Fibroblast of the conjunctiva (primary cell): ENCODE measurements around the gene TACR1.

ENCODE experiments used
- DNase-seq: peaks from one replicate; pipeline ENCODE4 v3.0.0-alpha.2; 2010; ENCODE audit warnings: low read depth

The TACR1 gene

DNA sequence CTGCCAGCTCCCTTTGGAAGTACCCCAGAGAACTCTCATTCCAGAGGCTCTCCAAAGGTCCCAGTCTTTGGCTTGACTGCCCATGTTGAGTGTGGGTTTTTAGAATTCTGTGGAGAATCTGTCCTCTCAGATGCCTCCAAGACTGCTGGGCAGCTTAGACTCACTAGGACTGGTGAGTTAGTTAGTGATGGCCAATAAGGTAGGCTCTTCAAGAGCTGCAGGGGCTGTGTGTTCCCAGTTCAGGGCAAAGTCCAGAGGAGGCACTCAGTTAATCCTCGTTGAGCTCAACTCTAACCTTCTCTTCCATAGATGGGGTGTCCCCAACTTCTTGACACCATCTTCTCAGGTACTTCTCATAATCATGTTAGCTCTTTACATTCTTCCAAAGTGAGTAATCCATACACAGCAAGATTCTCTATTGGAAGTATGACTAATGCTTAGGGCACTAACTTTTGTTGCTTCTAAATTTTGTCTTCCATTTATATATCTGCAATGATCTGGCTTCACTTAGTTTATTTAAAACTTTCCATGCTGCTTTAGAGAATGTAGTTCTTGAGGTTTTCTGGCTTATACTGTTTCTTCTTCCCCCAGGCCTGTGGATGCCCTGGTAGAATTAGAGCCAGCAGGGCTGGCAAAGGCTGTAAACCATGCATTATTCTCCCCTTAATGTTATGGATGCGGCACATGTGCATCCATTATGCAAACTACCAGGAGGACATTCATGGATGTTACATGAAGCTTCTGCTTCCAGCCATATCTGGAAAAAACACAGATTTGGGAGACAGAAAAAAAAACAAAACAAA lies 151.9 kb downstream of the TACR1 start:
- no peak for DNase-seq

DNA sequence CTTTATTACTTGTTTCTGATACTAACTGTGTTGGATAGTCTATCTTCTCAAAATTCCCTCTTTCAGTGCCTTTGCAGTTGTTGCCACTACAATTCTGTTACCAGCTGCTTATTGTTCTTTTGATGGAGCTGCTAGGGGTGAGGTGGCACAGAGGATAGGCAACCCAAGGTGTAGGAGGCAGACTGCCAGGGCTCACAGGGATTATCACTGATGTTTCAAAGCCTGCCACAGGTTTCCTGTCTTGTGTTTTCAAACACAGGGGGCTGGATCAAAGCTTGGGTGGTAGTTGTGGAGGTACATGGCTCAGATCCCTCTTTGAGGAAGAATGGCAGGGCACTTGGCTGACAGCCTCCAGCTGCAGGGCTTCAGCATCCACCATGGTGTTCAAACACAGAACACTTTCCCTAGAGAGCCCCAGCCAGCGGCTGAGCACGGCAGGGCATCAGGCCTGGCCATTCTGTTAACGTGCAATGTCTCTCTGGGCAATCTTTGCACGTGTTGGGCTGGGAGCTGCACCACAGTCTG lies 153.7 kb downstream of the TACR1 start:
- DNase-seq: no peak

DNA sequence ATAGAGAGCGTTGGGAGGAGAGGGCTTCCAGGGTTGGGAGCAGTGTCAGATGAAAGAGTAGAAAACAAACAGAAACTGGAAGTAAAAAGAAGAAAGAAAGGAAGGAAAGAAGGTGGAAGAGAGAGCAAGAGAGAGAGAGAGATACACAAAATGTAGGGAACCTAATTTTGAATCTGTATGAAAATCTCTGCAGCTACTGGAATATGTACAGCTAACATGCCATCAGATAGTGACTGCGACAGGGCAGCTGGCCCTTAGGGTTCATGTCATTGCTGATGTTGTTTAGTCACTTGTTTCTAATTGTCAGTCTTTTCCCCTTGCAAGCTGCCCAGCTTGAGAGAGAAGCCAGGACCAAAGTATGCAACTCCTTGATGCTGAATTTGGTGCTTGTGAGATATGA lies 155.0 kb downstream of the TACR1 start:
- no peak for DNase-seq

DNA sequence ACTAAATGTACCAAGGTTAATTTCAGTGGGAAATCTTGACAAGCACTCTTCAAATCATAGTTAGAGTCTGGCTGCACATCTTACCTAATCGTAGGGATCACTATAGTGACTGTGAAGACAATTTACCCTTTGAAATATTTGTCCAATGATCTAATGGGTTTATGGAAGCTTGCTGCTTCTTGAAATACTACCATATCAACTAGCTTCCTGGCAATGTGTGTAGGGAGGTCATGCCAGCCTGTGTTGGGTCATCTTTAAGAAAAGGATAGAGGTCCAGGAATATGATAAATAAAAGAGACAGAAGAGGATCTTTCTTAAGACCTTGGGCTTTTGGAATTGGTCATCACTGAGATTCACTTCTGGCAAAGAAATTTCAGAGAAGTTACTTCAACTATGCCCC lies 156.5 kb downstream of the TACR1 start:
- no peak for DNase-seq

DNA sequence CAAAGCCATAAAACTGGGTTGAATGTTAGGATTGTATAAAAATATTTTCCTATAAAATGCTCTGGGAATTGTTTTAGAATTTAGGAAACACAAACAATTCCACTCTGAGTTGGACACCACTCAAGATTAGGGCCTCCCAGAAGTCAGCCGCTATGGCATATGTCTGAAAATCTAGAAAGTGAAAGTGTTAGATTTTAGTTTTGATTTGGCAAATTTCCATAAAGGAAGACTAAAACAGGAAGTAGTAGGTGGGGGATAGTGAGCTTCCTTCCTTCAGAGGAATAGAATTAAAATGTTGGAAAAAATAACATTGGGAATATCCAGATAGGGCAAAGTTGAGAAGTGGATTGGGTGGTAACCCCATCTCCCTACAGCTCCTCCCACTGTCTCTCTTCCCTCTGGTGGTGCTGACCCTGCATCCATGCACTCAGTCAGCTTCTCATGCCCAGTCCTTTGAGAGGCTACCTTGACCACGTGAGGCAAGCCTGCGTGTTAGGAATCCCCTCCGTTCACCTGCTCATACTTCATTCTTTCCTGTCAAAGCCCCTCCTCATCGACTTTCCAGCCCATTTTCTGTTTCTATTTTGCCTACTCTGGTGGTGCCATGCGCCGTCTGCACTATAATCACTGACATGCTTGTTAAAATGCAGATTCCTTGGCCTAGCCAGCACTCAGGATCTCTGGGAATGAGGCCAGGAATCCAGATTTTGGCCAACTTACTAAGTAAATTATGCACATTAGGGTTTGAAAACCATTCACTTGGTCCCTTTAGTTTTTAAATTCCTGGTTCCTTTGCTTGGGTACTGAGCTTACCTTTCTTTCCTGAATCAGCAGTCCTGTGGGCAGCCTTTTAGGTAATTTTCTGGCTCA lies 157.4 kb downstream of the TACR1 start:
- no peak for DNase-seq

DNA sequence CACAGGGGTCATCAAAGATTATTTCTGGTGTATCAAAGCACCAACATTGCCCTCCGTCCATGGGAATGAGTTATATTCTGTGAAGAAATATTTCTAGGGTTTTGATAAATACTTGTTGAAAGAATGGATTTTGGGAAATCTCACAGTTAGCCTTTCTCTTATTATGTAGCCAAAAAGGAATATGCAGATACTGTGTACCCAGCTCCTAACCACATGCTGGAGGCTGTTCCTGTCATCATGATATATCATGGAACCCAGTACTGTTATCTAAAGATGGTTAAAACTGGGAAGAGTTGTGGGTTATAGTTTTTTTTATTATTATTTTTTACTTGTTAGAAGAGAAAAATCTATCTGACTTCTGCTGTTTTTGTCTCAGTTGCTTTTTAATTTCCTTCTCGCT lies 158.1 kb downstream of the TACR1 start:
- no peak for DNase-seq

DNA sequence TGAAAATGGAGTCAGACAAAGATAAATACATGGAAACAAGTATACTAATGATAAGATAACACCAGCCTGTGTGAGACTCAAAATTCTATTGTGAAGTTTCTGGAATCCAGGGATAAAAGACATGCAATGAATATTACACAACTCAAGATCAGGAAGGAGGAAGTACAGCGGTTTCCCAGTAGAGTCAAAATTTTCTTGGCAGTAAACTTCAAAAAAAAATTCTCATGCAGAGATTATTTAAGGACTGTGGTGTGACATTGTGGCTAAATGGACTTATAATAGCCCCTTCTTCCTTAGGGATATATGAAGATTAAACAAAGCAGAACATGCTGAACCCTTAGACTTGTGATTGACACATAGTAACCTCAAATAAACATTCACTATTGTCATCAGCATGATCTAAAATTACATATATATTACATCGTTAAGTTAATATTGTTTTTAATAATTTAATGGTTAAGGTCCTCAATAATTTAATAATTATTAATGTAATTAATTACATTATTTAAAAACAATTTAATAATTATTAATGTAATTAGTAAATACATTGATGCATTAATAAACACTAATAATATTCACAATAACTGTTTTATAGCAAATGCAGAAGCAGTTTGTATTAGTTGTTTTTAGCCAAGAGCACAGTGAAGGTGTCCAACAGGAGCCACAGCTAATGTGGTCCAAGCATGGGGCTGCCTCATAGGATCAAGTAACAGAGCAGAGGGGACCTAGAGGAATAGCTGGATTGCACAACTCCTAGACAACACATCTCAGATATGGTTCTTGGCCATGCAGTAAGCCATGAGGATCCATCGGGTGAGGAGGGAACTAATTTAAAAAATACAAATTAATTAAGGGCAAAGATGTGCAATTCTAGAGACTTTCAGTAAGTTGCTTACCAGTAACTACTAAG lies 163.6 kb downstream of the TACR1 start:
- no peak for DNase-seq

DNA sequence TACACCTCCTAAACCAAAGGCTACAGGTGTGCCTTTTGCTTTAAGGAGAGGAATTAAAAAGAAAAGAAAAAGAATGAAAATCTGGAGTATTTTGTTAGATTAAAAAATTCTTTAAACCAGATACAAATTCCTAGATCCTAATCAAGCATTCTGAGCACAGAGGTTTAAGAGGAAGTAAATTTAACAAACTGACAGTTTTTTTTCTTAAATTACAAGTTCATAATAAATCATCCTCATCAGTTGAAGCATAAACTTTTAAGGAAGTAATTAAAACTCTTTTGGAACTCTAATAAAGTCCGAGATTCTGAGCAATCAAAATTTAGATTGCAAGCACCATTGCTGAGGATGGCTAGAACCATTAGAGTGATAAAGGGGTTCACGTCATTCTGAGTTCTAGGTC lies 165.8 kb downstream of the TACR1 start:
- no peak for DNase-seq

DNA sequence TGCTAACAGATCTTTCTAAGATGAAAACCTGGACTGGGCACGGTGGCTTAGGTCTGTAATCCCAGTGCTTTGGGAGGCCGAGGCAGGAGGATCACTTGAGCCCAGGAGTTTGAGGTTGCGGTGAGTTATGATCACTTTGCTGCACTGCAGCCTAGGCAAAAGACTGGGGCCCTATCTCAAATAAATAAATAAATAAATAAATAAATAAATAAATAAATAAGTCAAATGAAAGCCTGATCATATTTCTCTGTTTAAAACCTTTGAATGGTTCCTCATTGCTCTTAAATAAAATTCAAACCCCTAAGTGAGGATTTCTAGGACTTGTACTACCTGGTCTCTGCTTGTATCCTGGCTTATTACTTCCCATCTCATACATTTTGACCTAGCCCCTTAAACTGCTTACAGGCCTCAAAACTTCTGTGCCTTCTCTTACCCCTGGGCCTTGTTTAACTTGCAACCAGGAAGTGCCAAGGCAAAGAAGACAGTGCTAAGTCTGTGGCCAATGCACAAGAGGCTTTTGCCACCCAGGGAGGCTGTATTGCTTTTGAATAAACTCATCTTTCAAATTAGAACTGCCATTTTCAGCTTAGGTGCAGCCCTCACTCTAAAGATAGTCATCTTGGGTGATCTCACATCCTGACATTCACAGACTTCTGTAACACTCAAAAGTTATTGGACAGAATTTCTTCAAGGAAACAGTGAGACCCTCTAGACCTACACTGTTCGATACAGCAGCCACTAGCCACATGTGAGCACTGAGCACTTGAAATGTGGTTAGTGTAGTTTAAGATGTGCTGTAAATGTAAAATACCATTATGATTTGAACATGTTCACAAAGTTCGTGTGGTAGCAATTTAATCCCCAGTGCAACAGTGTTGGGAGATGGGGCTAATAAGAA lies 167.2 kb downstream of the TACR1 start:
- DNase-seq: no peak

DNA sequence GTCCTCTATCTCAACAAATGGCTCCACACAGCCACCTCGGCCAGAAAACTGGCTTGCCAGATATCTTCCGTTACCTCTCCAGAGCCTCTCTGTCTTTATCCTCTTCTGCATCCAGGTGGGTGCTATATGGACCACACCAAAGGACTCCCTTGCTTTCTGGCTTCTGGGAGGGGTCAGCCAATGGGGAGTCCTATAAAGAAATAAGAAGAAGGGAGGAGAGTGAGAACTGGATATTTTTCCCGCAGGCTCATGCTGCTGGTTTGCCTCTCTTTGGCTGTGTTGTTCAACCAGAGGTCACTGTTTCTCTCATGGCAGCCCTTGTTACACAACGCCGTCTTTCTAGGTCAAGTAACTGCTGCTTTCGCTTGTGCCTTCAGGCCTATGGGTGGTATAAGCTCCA lies 168.1 kb downstream of the TACR1 start:
- no peak for DNase-seq

DNA sequence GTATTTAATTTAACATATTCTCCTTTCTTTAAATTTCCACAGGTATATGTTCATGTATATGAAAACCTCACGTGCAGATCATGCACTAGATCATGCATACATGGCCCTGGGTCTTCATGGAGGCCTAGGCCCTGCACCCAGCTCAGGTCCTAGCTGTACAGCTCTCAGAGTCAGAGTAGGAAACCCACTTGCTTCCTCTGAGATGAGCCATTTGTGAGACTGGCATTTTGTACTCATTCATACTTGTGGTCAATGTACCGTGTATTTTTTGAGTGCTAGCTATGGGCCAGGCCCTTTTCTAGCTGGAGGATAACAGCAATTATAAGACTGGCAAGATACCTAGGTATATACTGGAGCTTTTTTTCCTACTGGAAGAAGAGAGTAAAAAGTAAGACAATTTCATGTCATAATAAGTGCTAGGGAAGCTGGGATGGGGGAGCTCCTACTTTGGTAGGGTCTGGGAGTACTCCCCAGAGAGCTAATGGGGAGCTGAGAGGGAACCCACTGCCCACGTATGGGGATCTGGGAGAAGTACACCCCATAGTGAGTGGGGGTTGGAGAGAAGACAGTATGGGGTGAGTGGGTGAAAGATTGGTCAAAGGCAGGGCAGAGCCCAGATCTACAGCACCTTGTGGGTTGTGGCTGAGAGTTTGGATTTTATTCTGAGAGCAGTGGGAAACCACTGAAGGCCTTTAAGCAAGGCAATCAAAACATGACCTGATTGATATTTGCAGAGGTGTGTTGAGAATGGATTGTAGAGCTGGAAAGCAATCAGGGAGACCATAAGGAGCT lies 168.9 kb downstream of the TACR1 start:
- DNase-seq: no peak

DNA sequence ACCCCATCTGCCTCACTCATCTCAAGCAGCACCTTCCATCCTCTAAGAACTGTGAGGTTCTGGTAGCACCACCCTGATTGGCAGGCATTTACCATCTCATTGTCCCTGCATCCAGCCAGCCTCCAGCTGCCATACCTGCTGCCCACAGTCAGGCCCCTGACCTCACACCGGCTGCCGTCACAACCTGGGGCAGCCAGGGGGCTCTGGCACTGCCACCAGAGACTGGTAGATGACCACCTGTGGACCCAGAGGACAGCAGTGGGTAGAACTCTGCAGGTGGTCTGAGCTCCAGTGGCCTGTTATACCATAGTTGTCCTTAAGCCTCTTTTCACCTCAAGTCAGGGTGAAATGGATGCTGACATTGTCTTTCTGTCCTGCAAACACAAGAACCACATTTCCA lies 171.4 kb downstream of the TACR1 start:
- no peak for DNase-seq

DNA sequence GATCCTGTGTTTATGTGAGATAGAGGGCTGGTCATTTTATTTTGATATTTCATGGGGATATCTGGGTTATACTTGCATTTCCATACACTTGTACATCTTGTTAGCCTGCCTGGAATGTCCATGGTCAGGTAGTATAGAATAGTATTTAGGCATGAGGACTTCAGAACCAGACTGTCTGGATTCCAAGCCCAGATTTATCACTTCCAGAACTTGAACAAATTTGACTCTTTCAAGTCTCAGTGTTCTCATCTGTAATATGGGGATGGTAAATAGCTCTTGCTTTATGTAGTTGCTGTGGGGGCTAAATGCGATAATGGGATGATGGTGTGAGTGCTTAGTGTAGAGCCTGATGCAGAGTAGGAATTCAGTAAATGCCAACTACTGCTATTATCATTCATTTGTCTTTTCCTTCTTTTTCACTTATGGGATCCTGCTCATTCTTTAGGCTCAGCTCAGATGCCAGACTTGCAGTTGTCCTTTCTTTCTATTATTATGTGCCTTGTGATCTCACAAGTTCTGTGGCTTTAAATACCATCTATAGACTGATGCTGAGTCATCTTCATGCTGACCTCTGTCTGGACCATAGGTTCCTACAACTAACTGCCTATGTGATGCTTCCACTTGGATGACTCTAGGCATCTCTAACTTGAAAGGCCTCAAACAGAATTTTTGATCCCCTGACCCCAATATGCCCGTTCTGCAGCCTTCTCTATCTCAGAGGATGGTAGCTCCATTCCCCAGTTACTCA lies 173.5 kb downstream of the TACR1 start:
- DNase-seq: no peak

DNA sequence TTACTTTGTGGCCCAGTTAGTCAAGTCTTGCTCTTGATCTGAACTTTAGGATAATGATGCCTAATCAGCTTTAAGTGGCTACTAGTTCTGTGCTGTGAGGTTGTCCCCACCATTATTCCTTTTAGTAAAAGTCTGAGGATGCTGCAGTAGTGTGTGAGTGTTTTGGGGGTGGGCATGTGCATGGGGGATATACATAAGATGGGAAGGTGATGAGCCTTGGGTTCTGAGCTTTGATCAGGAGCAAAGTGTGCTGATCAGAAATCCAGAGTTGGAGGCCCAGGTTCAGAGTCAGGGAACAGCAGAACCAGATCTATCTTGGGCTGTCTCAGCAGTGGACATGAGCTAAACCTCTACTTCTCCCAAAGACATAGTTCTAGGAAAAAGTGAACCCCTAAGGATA lies 174.1 kb downstream of the TACR1 start:
- no peak for DNase-seq

DNA sequence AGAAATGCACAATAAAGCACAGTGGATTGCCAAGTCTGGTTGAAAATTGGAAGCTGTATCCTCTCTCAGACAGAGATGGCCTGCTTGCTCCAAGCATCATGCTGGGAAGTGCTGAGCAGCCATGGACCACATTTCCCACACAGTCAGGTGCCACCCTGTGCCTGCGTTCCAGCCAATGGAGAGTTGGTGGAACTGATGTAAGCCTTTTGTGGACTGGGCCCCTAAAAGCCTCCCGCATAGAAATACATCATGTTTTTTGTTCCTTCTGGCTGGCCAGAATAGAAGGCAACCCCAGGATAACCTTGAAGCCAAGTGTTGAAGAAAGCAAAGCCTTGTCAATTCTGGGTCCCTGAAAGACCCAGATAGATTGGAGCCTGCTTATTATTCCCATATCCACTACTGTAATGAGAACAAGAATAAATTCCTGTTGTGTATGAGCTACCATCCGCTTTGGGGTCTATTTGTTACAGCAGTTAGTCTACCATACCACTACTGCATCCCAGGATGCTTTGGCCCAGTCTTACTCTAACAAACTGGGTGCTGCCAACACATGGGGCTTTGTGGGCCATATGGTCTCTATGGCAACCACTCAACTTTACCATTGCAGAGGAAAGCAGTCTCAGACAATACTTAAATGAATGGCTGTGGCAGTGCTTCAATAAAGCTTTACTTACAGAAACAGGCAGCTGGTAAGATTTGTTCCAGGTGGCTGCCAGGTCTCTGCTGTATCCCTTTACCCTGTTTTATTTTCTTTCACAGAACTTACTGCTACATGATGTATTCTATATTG lies 175.5 kb downstream of the TACR1 start:
- DNase-seq: no peak

DNA sequence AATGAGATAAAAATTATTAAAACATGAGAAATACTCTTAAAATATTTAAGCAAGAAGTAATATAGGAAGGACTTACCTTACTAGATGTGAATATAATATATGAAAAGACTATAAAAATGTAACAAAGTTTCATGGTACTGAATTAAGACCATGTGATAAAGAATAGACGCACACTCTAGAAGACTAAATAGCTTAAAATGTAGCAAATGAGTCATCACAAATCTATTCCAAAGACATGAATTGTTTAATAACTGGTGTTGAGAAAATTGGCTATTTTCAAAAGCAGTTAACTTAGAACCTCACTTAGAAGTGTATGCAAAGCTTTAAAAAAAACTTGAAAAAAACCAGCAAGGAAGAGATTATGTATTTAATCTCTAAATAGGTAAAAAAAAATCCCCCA lies 176.8 kb downstream of the TACR1 start:
- DNase-seq: no peak

DNA sequence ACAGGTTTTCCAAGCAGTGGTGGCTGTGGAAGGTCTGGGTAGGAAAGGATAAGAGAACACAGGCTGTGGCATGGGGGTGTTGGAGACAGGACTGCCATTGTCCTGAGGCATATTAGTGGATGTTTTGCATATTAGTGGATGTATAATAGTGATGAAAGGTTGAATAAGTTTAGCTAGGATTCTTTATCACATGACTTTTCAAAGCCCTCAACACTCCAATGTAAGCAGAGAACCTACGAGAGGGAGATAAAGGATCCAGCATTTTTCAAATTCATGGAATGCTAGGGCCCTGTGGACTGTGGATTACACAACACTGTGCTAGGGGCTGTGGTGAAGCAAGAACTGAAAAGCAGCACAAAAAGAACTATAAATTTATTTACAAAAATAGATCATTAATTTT lies 177.6 kb downstream of the TACR1 start:
- DNase-seq: no peak

DNA sequence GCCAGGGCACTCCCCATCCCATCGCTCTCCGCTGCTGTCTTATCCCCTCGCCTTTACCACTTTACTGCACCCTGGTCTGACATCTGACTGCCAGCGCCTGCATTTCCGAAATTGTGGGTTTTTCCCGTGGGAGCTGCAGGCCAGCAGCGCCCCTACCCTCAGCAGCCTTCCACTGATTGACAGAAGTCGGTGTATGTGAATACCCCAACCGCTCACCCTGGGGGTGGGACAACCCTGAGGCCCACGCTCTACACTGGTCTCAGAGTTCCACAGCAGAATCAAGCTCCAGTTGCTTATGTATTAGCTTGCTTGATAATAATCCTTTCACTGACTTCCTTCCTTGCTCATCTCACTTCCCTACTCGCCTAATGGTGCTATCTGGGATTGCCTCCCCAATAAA lies 178.8 kb downstream of the TACR1 start:
- no peak for DNase-seq

DNA sequence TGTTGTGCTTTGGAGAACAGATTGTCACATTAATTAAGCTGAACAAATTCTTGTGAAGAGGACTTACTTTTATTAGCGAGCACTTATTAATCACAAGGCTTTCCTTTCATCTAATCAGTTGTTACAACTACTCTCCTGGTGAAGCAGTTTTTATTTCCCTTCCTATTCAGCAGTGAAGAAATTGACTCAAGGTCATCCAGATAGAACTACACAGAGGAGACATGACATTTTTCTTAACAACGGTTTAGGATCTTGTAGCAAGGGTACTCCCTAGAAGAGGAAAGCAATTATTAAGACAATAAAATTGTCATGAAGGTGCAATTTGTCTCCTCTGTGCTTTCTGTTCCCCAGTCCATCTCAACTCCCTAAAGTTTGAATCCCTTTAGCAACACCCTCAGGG lies 179.5 kb downstream of the TACR1 start:
- DNase-seq: no peak
